Endothelial cell of umbilical vein (primary cell): ENCODE measurements around the gene ALKBH8. TPM values are rescaled to one million over a fixed set of nuclear protein-coding genes. Genes with fewer than 3 reads are reported as not detected.

Experiments used
- BruUV-seq: library from RNA; stranded (reverse); fragments of 400-500 nt; replicated peaks from 2 replicates; lab custom pipeline; 2021; lab: Mats Ljungman, UMichigan
- CTCF ChIA-PET: fragments of 300-600, 350-600 bp; sonication (Branson Sonifier 250); formaldehyde crosslinking; loops from one replicate; lab custom pipeline; 2021; ENCODE audit warnings: antibody characterized with exemption, inconsistent platforms; lab: Charles Lee
- POLR2A ChIA-PET: fragments of 300-600, 350-600 bp; sonication (Branson Sonifier 250); formaldehyde crosslinking; loops from one replicate; lab custom pipeline; 2021; ENCODE audit warnings: antibody characterized with exemption, inconsistent platforms; lab: Charles Lee
- DNase-seq: peaks from one replicate; pipeline ENCODE4 v3.0.0-alpha.2; 2011; ENCODE audit warnings: low read depth, low spot score
- FAIRE-seq: peaks from 2 replicates; lab custom pipeline; 2011; peaks lifted over from hg19 to GRCh38; lab: Jason Lieb, UNC
- H2AFZ ChIP-seq: 2 replicates; pipeline ENCODE4 v1.6.0; 2012; ENCODE audit warnings: low read depth, low read length, control low read depth, inconsistent platforms
- H3K27ac ChIP-seq: 2 replicates; pipeline ENCODE4 v1.5.1; 2011; ENCODE audit warnings: low read depth, mild to moderate bottlenecking, control low read depth, low read length, moderate library complexity; ENCODE audit not compliant: insufficient read depth
- H3K27me3 ChIP-seq, 2 experiments: 2 replicates each; pipeline versions ENCODE4 v1.6.0 to v1.6.1; 2011; ENCODE audit warnings: low read length in 2 of 2, mixed read lengths in 1 of 2; ENCODE audit not compliant: control insufficient read depth in 2 of 2, insufficient read depth in 2 of 2
- H3K36me3 ChIP-seq, 2 experiments: 2 replicates in 1 of 2; 3 replicates in 1 of 2; pipeline ENCODE4 v1.5.1; 2011; ENCODE audit warnings: low read length in 2 of 2, mild to moderate bottlenecking in 1 of 2, moderate library complexity in 1 of 2; ENCODE audit not compliant: control insufficient read depth in 2 of 2, insufficient read depth in 2 of 2; ENCODE audit errors: extremely low read depth in 1 of 2
- H3K4me1 ChIP-seq: 3 replicates; pipeline ENCODE4 v1.5.1; 2011; ENCODE audit warnings: mild to moderate bottlenecking, low read length; ENCODE audit not compliant: control insufficient read depth, insufficient read depth; ENCODE audit errors: extremely low read depth
- H3K4me2 ChIP-seq: 2 replicates; pipeline ENCODE4 v1.6.1; 2011; ENCODE audit warnings: low read length, control low read depth, mixed read lengths; ENCODE audit not compliant: insufficient read depth
- H3K4me3 ChIP-seq, 3 experiments: fragments of 200-600 bp in 1 of 3; sonication (generic), shearing (Covaris generic) in 1 of 3; replicated peaks in 1 of 3; 2 replicates each; pipeline ENCODE4 v1.5.1; 2011 to 2016; ENCODE audit warnings: control low read depth in 3 of 3, low read length in 3 of 3, mild to moderate bottlenecking in 2 of 3, inconsistent platforms in 1 of 3, low read depth in 1 of 3, moderate library complexity in 1 of 3; ENCODE audit not compliant: insufficient read depth in 1 of 3
- H3K79me2 ChIP-seq: 2 replicates; pipeline ENCODE4 v1.6.0; 2012; ENCODE audit warnings: low read length, inconsistent platforms; ENCODE audit not compliant: control insufficient read depth, insufficient read depth
- H3K9ac ChIP-seq: replicated peaks from 2 replicates; pipeline ENCODE3; 2011; ENCODE audit warnings: low read length, control low read depth; ENCODE audit not compliant: insufficient read depth; ENCODE audit errors: extremely low read depth
- H3K9me1 ChIP-seq: replicated peaks from 3 replicates; pipeline ENCODE4 v1.6.0; 2011; ENCODE audit warnings: mild to moderate bottlenecking, low read length; ENCODE audit not compliant: control insufficient read depth, insufficient read depth; ENCODE audit errors: extremely low read depth
- H3K9me3 ChIP-seq: replicated peaks from 2 replicates; pipeline ENCODE4 v1.5.1; 2012; ENCODE audit warnings: low read length, inconsistent platforms; ENCODE audit not compliant: control insufficient read depth, insufficient read depth
- H4K20me1 ChIP-seq: replicated peaks from 2 replicates; pipeline ENCODE3; 2011; ENCODE audit warnings: mild to moderate bottlenecking, low read length; ENCODE audit not compliant: control insufficient read depth, insufficient read depth; ENCODE audit errors: extremely low read depth
- EZH2 ChIP-seq: IDR thresholded peaks from 2 replicates; pipeline ENCODE4 v1.6.1; 2012; ENCODE audit warnings: borderline replicate concordance, low read depth, mild to moderate bottlenecking, moderate library complexity, low read length, inconsistent platforms; ENCODE audit not compliant: severe bottlenecking
- FOS ChIP-seq: IDR thresholded peaks from 2 replicates; pipeline ENCODE4 v1.6.1; 2011; ENCODE audit warnings: mild to moderate bottlenecking, low read length, moderate library complexity, borderline replicate concordance; ENCODE audit not compliant: insufficient read depth
- GATA2 ChIP-seq: IDR thresholded peaks from 2 replicates; pipeline ENCODE4 v1.7.0; 2011; ENCODE audit warnings: low read depth, mild to moderate bottlenecking, moderate library complexity, mixed read lengths, low read length; ENCODE audit not compliant: insufficient read length, insufficient read depth
- JUN ChIP-seq: IDR thresholded peaks from 2 replicates; pipeline ENCODE4 v1.6.1; 2011; ENCODE audit warnings: borderline replicate concordance, low read depth; ENCODE audit not compliant: insufficient read length, insufficient read depth
- MYC ChIP-seq: IDR thresholded peaks from one replicate; pipeline ENCODE4 v1.6.1; 2011; ENCODE audit warnings: mild to moderate bottlenecking, low read depth, low read length
- POLR2A ChIP-seq: IDR thresholded peaks from 2 replicates; pipeline ENCODE4 v1.6.1; 2012; ENCODE audit warnings: low read depth, mild to moderate bottlenecking, control low read depth, low read length
- POLR2AphosphoS5 ChIP-seq: IDR thresholded peaks from 2 replicates; pipeline ENCODE4 v1.6.1; 2012; ENCODE audit warnings: low read depth, mild to moderate bottlenecking, control low read depth, low read length, moderate library complexity; ENCODE audit not compliant: insufficient read depth
- dilution Hi-C: fragments of 300-500 bp; cut with MboI; formaldehyde crosslinking; loops from one replicate; pipeline ENCODE4 v1.15.0; 2019; ENCODE audit warnings: low sequenced_read_pairs; ENCODE audit not compliant: extremely low pct_ligation_motif_present
- intact Hi-C: fragments of 100-400 bp; cut with micrococcal nuclease; formaldehyde crosslinking; loops from one replicate; pipeline ENCODE4 v1.10.0; 2022
- polyA plus RNA-seq, 4 experiments: library from polyadenylated mRNA; depleted of rRNA in 3 of 4; stranded (reverse) in 3 of 4; unstranded in 1 of 4; fragments of >200 nt; gene quantifications; 2 replicates each; pipeline versions ENCODE4 v1.2.1 to v1.2.3, GENCODE V29; 2011 to 2012; ENCODE audit warnings: missing spikeins in 1 of 4
- total RNA-seq: library from RNA; stranded (reverse); gene quantifications from 2 replicates; pipeline ENCODE4 v1.2.3, GENCODE V29; 2021
- TF ChIP-seq, protein P1 (sequence below): IDR thresholded peaks from 2 replicates; pipeline ENCODE4 v1.6.1; 2011; ENCODE audit not compliant: insufficient read depth, insufficient read length
- TF ChIP-seq, protein P2 (sequence below), 2 donors: IDR thresholded peaks; 1 replicate in 1 of 2; 2 replicates in 1 of 2; pipeline ENCODE4 v1.5.1; 2011; ENCODE audit warnings: low read length in 2 of 2, mild to moderate bottlenecking in 2 of 2, moderate library complexity in 2 of 2, control low read depth in 1 of 2, inconsistent platforms in 1 of 2, low read depth in 1 of 2; ENCODE audit not compliant: insufficient read depth in 1 of 2; ENCODE audit errors: extremely low read depth in 1 of 2

ALKBH8 gene
- total and polyA plus RNA-seq, 2 donors (not counting 3 experiments of a cell fraction or from before 2014, with no cell fraction given), result 2.6 to 10.2 TPM

DNA sequence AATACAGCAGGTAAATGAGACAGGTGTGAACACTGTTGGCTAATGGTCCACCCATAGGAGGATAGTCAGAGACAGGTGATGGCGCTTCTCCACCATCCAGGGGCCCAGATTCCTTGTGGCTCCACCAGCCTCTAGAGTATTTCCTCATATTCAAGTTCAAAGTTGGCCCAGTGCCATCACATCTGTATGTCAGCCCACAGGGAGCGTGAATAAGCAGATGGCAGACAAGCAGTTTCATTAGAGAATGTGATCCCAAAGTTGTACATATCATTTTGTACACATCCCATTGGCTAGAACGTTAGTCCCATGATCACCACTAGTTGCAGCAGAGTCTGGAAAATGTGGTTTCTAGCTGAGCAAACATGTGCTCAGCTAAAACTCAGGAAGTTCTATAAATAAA is 96.9 kb downstream of the ALKBH8 start:
- intact Hi-C loops (no loop called here), dilution Hi-C loops (no loop called here)
- Histone ChIP-seq H3K9ac (no peak overlapping the region), H3K27me3 (peaks cover 2 to 4% of the 10 kb centered on the region in 2 experiments), H3K4me1 (no peaks in the 10 kb centered on the region), H4K20me1 (no peaks in the 10 kb centered on the region), H3K9me3 (no peaks in the 10 kb centered on the region), H3K27ac (no peak overlapping the region), H3K36me3 (no peaks in the 10 kb centered on the region), H3K9me1 (no peaks in the 10 kb centered on the region), H3K79me2 (no peaks in the 10 kb centered on the region), H3K4me3 (no peak overlapping the region), H3K4me2 (no peak overlapping the region), H2AFZ (no peak overlapping the region)
- FAIRE-seq, result no peak
- BruUV-seq, result no TSS peak
- CTCF ChIA-PET, result no interaction called here
- no peak for TF ChIP-seq JUN
- no peak for TF ChIP-seq GATA2
- no peak for TF ChIP-seq FOS
- TF ChIP-seq POLR2AphosphoS5, result no peak
- no peak for TF ChIP-seq EZH2
- TF ChIP-seq, protein P1, sequence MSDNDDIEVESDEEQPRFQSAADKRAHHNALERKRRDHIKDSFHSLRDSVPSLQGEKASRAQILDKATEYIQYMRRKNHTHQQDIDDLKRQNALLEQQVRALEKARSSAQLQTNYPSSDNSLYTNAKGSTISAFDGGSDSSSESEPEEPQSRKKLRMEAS, result no peak
- TF ChIP-seq POLR2A, result no peak
- TF ChIP-seq, protein P2, sequence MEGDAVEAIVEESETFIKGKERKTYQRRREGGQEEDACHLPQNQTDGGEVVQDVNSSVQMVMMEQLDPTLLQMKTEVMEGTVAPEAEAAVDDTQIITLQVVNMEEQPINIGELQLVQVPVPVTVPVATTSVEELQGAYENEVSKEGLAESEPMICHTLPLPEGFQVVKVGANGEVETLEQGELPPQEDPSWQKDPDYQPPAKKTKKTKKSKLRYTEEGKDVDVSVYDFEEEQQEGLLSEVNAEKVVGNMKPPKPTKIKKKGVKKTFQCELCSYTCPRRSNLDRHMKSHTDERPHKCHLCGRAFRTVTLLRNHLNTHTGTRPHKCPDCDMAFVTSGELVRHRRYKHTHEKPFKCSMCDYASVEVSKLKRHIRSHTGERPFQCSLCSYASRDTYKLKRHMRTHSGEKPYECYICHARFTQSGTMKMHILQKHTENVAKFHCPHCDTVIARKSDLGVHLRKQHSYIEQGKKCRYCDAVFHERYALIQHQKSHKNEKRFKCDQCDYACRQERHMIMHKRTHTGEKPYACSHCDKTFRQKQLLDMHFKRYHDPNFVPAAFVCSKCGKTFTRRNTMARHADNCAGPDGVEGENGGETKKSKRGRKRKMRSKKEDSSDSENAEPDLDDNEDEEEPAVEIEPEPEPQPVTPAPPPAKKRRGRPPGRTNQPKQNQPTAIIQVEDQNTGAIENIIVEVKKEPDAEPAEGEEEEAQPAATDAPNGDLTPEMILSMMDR (IDR thresholded peaks at IDR 0.05; ENCODE audit: extremely low read depth in 1 of 2, insufficient read depth in 1 of 2, low read depth in 1 of 2, low read length in 2 of 2), result no peak
- no peak for TF ChIP-seq MYC
- DNase-seq, result no peak
- POLR2A ChIA-PET, result no interaction called here
